NB4 (cell line): Measurements from ENCODE around the gene NECTIN2.

Source experiments
- DNase-seq: peaks from one replicate; pipeline ENCODE4 v3.0.0; 2010; ENCODE audit warnings: low read depth
- H3K4me3 ChIP-seq: one replicate; pipeline ENCODE4 v1.5.1; 2011; ENCODE audit warnings: mild to moderate bottlenecking, low read depth, low read length, moderate library complexity
- MYC ChIP-seq: IDR thresholded peaks from 2 replicates; pipeline ENCODE4 v1.6.1; 2011; ENCODE audit warnings: low read depth, low read length
- POLR2A ChIP-seq: IDR thresholded peaks from 2 replicates; pipeline ENCODE4 v1.6.1; 2011; ENCODE audit warnings: mild to moderate bottlenecking; ENCODE audit not compliant: insufficient read length; ENCODE audit errors: extremely low read depth
- TF ChIP-seq, protein P1 (sequence below): IDR thresholded peaks from 2 replicates; pipeline ENCODE4 v1.6.1; 2011; ENCODE audit warnings: low read depth, low read length
- TF ChIP-seq, protein P2 (sequence below): IDR thresholded peaks from one replicate; pipeline ENCODE4 v1.5.1; 2012; ENCODE audit warnings: low read depth, low read length

The NECTIN2 gene

DNA sequence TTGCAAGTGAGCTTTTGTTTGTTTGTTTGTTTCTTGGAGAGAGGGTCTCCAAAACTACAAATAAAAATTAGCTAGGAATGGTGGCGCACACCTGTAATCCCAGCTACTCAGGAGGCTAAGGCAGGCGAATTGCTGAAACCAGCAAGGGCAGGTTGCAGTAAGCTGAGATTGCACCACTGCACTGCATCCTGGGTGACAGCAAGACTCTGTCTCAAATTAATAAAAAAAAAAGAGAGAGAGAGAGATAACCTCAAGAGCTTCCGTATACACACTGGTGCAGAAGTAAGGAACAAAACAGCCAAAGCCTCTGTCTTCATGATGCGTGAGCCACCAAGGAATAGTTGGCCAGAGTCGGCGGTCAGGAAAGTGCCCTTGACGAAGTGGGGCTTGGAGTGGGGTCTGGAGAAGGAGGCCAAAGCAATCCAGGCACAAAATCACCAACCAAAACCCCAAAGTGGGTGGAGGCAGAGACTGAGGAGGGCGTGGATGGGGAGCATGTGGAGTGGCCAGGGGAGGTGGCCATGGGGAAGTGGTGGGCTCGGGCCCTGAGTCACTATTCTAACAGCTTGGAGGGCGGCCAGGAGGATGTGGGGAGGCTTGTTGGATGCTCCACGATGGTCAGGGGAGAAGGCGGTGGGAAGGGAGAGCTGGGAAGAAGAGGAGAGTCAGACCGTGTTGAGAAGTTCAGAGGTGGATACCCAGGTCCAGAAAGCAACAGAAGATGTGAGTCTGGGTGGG lies 23.8 kb downstream of the NECTIN2 start:
- no peak overlapping the region for H3K4me3 ChIP-seq
- peak; percentile 58 for DNase-seq
- TF ChIP-seq, protein P1, sequence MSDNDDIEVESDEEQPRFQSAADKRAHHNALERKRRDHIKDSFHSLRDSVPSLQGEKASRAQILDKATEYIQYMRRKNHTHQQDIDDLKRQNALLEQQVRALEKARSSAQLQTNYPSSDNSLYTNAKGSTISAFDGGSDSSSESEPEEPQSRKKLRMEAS, result no peak
- TF ChIP-seq MYC (no peak), POLR2A (no peak)
- TF ChIP-seq, protein P2, sequence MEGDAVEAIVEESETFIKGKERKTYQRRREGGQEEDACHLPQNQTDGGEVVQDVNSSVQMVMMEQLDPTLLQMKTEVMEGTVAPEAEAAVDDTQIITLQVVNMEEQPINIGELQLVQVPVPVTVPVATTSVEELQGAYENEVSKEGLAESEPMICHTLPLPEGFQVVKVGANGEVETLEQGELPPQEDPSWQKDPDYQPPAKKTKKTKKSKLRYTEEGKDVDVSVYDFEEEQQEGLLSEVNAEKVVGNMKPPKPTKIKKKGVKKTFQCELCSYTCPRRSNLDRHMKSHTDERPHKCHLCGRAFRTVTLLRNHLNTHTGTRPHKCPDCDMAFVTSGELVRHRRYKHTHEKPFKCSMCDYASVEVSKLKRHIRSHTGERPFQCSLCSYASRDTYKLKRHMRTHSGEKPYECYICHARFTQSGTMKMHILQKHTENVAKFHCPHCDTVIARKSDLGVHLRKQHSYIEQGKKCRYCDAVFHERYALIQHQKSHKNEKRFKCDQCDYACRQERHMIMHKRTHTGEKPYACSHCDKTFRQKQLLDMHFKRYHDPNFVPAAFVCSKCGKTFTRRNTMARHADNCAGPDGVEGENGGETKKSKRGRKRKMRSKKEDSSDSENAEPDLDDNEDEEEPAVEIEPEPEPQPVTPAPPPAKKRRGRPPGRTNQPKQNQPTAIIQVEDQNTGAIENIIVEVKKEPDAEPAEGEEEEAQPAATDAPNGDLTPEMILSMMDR, result no peak

DNA sequence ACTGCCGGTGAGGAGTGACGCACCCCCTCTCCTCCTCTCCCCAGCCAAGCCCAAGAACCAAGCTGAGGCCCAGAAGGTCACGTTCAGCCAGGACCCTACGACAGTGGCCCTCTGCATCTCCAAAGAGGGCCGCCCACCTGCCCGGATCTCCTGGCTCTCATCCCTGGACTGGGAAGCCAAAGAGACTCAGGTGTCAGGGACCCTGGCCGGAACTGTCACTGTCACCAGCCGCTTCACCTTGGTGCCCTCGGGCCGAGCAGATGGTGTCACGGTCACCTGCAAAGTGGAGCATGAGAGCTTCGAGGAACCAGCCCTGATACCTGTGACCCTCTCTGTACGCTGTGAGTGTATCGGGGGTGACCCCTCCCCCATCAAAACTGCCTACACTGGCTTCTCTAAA lies 25.7 kb downstream of the NECTIN2 start:
- no peak for DNase-seq

DNA sequence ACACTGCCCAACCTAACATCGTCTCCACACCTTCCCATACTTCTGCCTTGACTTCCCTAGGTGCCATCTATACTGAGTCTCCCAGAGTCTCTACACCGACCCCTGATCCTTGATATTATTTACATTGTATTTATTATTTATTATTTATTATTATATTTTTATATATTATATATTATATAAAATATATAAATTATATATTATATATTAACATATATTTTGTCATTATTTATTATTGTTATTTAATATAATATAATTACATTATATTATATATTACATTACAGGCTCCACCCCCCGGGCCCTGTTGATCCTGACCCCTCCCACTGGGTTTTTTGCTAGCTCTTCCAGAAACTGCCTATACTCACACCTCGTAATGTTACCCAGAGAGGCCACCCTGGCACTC lies 26.6 kb downstream of the NECTIN2 start:
- TF ChIP-seq MYC, result no peak
- TF ChIP-seq, protein P2, result no peak
- TF ChIP-seq, protein P1, result no peak
- no peak for TF ChIP-seq POLR2A
- DNase-seq, result no peak
- no peak overlapping the region for H3K4me3 ChIP-seq

More for the DNA sequence above, 25.7 kb downstream of the NECTIN2 start:
- TF ChIP-seq MYC (no peak), POLR2A (no peak)
- TF ChIP-seq, protein P1, result no peak
- TF ChIP-seq, protein P2, result no peak
- no peak overlapping the region for H3K4me3 ChIP-seq

DNA sequence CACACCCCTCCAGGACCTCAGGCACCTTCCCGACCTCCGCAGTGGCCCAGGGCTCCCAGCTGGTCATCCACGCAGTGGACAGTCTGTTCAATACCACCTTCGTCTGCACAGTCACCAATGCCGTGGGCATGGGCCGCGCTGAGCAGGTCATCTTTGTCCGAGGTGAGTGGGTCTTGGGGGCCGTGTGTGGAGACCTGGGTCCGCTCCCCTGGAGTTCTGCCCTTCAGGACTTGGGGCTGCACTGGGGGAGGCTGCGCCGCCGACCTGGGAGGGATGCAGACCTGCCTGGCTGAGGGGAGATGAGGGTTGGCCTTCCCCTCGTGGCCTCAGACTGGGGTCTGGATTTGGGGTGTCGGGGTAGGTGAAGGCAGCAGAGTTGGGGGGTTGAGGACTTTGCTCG lies 28.2 kb downstream of the NECTIN2 start:
- H3K4me3 ChIP-seq, result no peak overlapping the region
- TF ChIP-seq, protein P2, result no peak
- TF ChIP-seq POLR2A, result no peak
- TF ChIP-seq, protein P1, result no peak
- TF ChIP-seq MYC, result no peak
- no peak for DNase-seq

DNA sequence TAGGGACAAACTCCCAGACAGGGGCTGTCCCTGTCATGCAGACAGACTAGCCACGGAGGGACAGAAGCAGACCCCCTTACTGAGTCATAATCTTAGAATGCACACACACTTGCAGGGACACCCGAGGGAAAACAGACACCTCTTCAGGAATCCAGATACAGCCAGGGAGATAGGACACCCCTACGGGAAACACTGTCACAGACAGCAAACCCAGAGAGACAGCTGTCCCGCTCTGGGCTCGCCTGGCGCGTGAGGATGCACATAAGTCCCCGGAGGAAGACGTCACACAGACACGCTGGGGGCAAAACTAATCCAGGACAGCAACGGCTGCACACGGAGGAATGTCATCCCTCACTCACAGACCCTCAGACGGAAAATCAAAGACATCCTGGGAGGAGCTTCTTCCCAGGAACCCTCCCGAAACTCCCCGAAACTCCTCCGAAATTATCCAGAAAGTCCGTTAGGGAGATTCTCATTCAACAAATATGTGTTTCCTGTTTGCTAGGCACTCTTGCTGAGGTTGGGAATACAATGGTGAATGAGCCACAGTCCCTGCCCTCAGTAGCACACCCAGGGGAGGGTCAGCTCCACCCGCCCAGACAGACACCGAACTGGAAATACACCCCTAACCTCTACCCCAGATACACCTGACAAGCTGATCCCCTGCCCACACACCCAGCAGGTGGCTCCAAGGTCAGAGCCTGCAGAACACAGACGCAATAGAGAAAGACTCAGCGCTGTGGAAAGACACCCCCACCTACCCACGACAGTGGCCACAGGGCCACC lies 29.8 kb downstream of the NECTIN2 start:
- DNase-seq, result no peak
- TF ChIP-seq, protein P1, result no peak
- TF ChIP-seq, protein P2, result no peak
- TF ChIP-seq POLR2A (no peak), MYC (no peak)
- H3K4me3 ChIP-seq, result no peak overlapping the region
